ENCODE measurements around the gene DNAH17.

DNAH17 gene

GRCh38 chr17:78572239-78573205, 4.7 kb downstream of the DNAH17 start:
- Histone ChIP-seq H3K9ac (ENCODE audit: low read length) (no peak overlapping the region), H3K27me3 (replicated peaks; ENCODE audit: insufficient read depth, low read length) (peaks cover 97% of the 10 kb centered on the region), H3K79me2 (ENCODE audit: low read length) (no peaks in the 10 kb centered on the region), H3K9me3 (replicated peaks; ENCODE audit: insufficient read depth, low read length) (no peaks in the 10 kb centered on the region), H3K4me3 (ENCODE audit: low read length) (no peak overlapping the region), H3K27ac (ENCODE audit: low read length) (no peak overlapping the region), H3F3A (ENCODE audit: insufficient read depth, low read length) (no peaks in the 10 kb centered on the region), H3K4me2 (ENCODE audit: low read depth, low read length) (no peak overlapping the region), H3K36me3 (replicated peaks; ENCODE audit: insufficient read depth, low read length) (no peaks in the 10 kb centered on the region), H3K9me2 (replicated peaks; ENCODE audit: insufficient read depth, low read length) (no peaks in the 10 kb centered on the region), H2AFZ (ENCODE audit: low read length) (no peak overlapping the region), H3K4me1 (ENCODE audit: low read length) (no peaks in the 10 kb centered on the region), H4K20me1 (ENCODE audit: insufficient read depth, low read length) (no peaks in the 10 kb centered on the region)
- TF ChIP-seq EZH2 (optimal IDR thresholded peaks at IDR 0.05; ENCODE audit: low read depth, low read length) (no peak), CTCF (IDR thresholded peaks at IDR 0.05; ENCODE audit: low read length) (no peak), EZH2phosphoT487 (IDR thresholded peaks at IDR 0.05; ENCODE audit: low read length) (no peak)
- no peak for DNase-seq

- no peak overlapping the region for H3K4me3 ChIP-seq (ENCODE audit: low read length)
- H3K27me3 ChIP-seq (replicated peaks; ENCODE audit: insufficient read depth, low read length), result peaks cover 97% of the 10 kb centered on the region
- no peak overlapping the region for H3K9ac ChIP-seq (ENCODE audit: low read length)
- no peak for DNase-seq
- H3F3A ChIP-seq (ENCODE audit: insufficient read depth, low read length), result no peaks in the 10 kb centered on the region
- H3K79me2 ChIP-seq (ENCODE audit: low read length), result no peaks in the 10 kb centered on the region
- H3K4me1 ChIP-seq (ENCODE audit: low read length), result no peaks in the 10 kb centered on the region
- no peaks in the 10 kb centered on the region for H3K36me3 ChIP-seq (replicated peaks; ENCODE audit: insufficient read depth, low read length)
- H3K9me2 ChIP-seq (replicated peaks; ENCODE audit: insufficient read depth, low read length), result no peaks in the 10 kb centered on the region
- no peak overlapping the region for H3K4me2 ChIP-seq (ENCODE audit: low read depth, low read length)
- no peak overlapping the region for H3K27ac ChIP-seq (ENCODE audit: low read length)
- H4K20me1 ChIP-seq (ENCODE audit: insufficient read depth, low read length), result no peaks in the 10 kb centered on the region
- no peak for TF ChIP-seq CTCF (IDR thresholded peaks at IDR 0.05; ENCODE audit: low read length)
- TF ChIP-seq EZH2phosphoT487 (IDR thresholded peaks at IDR 0.05; ENCODE audit: low read length), result no peak
- no peak for TF ChIP-seq EZH2 (optimal IDR thresholded peaks at IDR 0.05; ENCODE audit: low read depth, low read length)
- H2AFZ ChIP-seq (ENCODE audit: low read length), result no peak overlapping the region
- no peaks in the 10 kb centered on the region for H3K9me3 ChIP-seq (replicated peaks; ENCODE audit: insufficient read depth, low read length)
These were observed 5.9 kb downstream of the DNAH17 start for GRCh38 chr17:78571329-78571728.

GRCh38 chr17:78568494-78569115, 8.6 kb downstream of the DNAH17 start:
- Histone ChIP-seq H3K27ac (ENCODE audit: low read length) (no peak overlapping the region), H3K9ac (ENCODE audit: low read length) (no peak overlapping the region), H3K9me2 (replicated peaks; ENCODE audit: insufficient read depth, low read length) (no peaks in the 10 kb centered on the region), H4K20me1 (ENCODE audit: insufficient read depth, low read length) (no peaks in the 10 kb centered on the region), H3K4me2 (ENCODE audit: low read depth, low read length) (no peak overlapping the region), H3F3A (ENCODE audit: insufficient read depth, low read length) (no peaks in the 10 kb centered on the region), H3K27me3 (replicated peaks; ENCODE audit: insufficient read depth, low read length) (peaks cover 96% of the 10 kb centered on the region), H3K4me1 (ENCODE audit: low read length) (no peaks in the 10 kb centered on the region), H3K79me2 (ENCODE audit: low read length) (no peaks in the 10 kb centered on the region), H3K9me3 (replicated peaks; ENCODE audit: insufficient read depth, low read length) (no peaks in the 10 kb centered on the region), H2AFZ (ENCODE audit: low read length) (no peak overlapping the region), H3K36me3 (replicated peaks; ENCODE audit: insufficient read depth, low read length) (no peaks in the 10 kb centered on the region), H3K4me3 (ENCODE audit: low read length) (no peak overlapping the region)
- DNase-seq, result no peak
- TF ChIP-seq EZH2phosphoT487 (IDR thresholded peaks at IDR 0.05; ENCODE audit: low read length) (no peak), EZH2 (optimal IDR thresholded peaks at IDR 0.05; ENCODE audit: low read depth, low read length) (no peak), CTCF (IDR thresholded peaks at IDR 0.05; ENCODE audit: low read length) (no peak)

All from MM.1S (cell line).